Measurements from ENCODE around the gene DTWD2. TPM values are rescaled to one million over a fixed set of nuclear protein-coding genes. Genes with fewer than 3 reads are reported as not detected.
A peak's percentile ranks its signal among the peaks of the same experiment; 100 is the strongest.

DTWD2 gene, protein sequence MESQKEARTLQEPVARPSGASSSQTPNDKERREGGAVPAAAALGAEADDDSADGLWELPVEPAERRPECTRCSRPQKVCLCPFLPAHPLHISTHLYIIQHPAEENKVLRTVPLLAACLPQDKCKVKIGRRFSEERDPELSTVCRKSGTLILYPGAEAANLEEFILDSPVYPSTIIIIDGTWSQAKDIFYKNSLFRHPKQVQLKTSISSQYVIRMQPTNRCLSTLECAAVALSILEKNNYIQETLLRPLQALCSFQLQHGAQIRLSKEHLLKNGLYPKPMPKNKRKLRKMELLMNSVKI
- polyA plus RNA-seq (ENCODE audit: insufficient read length) = 14.1 TPM
- long read RNA-seq, donor 1, transcript DTWD2-203 (6 exons, 2,307 nt) = major isoform, 8 of 13 reads
- long read RNA-seq, donor 1, partial matches to known transcripts = 0 of 13 reads
- long read RNA-seq, donor 1, other reads (novel, unspliced or antisense) = 5 of 13 reads
- long read RNA-seq, donor 2, partial matches to known transcripts = 0 of 4 reads
- long read RNA-seq, donor 2, other reads (novel, unspliced or antisense) = 0 of 4 reads
- long read RNA-seq, donor 3, partial matches to known transcripts = 0 of 3 reads
- long read RNA-seq, donor 3, other reads (novel, unspliced or antisense) = 0 of 3 reads
- long read RNA-seq, donor 4 = 0 reads
- long read RNA-seq, donor 5, full-length matches to known transcripts = 5 of 5 reads
- long read RNA-seq, donor 5, partial matches to known transcripts = 0 of 5 reads
- long read RNA-seq, donor 5, other reads (novel, unspliced or antisense) = 0 of 5 reads
- long read RNA-seq, donor 6, full-length matches to known transcripts = 3 of 3 reads
- long read RNA-seq, donor 6, partial matches to known transcripts = 0 of 3 reads
- long read RNA-seq, donor 6, other reads (novel, unspliced or antisense) = 0 of 3 reads
- long read RNA-seq, donor 7, partial matches to known transcripts = 11 of 15 reads
- long read RNA-seq, donor 7, other reads (novel, unspliced or antisense) = 0 of 15 reads
- long read RNA-seq, donor 8, partial matches to known transcripts = 48 of 49 reads
- long read RNA-seq, donor 8, other reads (novel, unspliced or antisense) = 0 of 49 reads

DNA sequence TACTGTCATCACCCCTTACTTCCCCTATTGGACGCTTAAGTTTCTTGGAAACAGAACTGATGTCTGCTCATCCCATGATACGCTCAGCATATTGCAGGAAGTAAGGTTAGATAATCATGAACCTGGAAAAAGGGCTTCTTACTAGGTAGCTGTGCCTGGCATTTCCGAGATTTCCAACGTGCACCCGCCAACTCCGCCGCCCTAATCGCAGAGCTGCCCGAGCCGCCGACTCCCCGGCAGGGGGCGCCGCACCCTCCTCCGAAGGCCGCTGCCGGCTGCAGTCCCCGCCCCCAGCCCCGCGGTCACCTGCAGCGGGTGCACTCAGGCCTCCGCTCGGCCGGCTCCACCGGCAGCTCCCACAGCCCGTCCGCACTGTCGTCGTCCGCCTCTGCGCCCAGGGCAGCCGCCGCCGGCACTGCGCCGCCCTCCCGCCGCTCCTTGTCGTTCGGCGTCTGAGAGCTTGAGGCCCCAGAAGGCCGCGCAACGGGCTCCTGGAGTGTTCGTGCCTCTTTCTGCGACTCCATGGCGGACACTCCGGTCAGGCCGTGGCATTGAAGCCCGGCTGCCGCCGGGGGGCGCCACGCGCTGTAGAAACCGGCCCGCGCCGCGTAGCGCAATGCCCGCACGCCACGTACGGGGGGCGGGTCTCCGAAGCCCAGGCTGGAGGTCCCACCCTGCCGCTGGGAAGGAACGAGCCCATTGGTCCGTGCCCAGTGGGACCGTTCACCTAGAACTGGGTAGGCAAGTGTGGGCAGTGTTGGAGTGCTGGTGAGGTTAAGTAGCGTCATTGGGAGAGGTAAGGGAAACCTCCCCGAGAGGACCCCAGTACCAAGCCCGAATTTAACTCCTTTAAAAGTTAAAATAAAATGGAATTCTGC, at the start of gene DTWD2:
Gene DTWD2, minus strand, starts transcription at position 560 of the 878 bp plus-strand sequence. Its CDS starts 36 bp downstream, at position 524.
- peak; percentile 95 for DNase-seq

DNA sequence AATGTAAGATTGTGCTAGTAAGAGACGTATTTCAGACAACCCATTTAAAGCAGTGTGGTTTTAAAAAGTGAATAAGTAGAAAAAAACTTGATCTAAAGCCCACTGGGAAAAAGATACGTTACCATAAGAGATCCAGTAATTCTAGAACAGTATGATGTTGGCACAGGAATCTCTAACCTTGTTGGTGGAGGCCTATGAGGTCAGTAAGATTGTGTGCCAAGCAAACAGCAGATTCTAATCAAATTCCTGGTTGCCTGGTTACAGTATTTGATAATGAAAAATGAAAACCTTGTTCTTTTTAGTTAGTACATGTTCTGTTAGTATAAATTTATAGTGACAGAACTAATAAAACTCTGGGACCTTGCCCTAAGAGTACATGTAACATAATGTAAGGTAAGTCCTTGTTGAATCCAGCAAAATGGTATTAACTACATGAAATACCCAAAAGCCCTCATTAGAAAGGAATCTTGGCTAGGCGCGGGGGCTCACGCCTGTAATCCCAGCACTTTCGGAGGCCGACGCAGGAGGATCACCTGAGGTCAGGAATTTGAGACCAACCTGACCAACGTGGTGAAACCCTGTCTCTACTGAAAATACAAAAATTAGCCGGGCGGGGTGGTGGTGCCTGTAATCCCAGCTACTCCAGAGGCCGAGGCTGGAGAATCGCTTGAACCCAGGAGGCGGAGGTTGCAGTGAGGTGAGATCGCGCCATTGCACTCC, 49.3 kb upstream of the DTWD2 start:
- DNase-seq = no peak

DNA sequence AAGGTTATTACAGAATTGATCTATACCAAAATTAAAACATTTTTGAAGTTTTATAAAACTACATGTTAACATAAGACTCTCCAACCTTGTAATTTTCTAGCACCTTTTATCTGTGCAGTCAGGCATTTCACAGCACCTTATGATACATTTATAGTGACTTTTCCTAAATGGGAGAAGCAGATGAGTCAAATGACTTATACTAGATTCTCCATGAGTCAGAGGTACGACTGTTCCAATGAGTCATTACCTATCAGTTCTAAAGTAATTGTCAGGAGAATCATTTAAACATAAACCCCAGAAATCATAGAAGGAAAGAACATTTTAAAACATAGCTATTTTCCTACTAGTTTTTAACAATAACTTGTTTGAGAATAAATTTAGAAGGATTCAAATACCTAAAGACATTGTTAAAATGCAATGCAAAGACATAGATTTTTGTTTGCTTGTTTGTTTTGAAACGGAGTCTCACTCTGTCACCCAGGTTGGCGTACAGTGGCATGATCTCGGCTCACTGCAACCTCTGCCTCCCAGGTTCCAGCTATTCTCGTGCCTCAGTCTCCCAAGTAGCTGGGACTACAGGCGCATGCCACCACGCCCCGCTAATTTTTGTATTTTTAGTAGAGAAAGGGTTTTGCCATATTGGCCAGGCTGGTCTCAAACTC, 47.9 kb upstream of the DTWD2 start:
- DNase-seq = no peak

DNA sequence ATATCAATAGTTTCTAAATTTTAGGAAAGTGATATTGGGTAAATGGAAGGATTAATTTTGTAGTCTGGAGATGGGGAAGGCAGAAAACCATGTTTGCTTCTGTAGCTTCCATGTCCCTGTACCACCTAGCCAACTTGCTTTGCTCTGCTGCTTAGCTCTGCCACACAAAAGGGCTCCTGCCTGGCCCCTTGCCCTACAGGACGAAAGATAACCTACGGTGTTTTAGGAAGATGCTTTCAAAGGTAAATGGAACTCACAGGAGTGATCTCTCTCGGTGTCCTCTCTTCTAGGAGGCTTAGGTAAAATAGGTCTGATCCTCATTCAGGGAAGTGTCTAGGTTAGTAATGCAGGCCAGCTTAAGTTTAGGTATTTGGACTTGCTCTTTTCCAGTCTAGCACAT, 44.8 kb upstream of the DTWD2 start:
- DNase-seq = no peak

DNA sequence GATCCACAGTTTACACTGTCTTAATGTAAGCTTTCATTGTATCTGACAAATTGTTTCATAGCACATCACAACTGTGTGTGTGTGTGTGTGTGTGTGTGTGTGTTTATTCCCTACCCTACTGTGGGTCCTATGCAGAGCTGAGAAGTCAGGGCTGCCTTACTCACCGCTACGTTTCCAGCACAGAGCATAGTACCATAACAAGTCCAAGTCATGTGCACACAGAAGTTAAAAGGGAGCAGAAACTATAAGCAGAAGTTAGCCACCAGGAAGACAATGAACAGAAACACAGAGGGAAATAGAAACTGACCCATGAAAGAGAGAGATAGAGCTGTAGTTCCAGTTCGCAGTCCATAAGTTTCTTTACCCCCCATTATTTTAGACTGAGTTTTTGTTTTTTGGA, 44.3 kb upstream of the DTWD2 start:
- no peak for DNase-seq

DNA sequence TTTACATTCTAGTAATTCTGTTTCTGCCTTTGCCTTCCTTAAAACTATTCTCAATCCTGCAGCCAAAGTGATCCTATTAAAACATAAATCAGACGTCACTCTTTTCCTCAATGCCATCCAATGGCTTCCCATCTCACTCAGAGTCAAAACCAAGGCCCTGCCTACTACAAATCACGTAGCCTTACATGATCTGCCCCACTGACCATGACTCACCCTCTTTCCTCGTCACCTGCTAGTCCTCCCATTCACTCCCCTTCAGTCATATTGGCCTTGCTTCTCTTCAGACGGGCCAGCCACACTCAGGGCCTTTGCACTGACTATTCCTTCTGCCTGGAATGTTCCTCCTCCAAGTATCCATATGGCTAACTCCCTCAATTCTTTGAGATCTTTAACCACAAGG, 43.6 kb upstream of the DTWD2 start:
- no peak for DNase-seq

DNA sequence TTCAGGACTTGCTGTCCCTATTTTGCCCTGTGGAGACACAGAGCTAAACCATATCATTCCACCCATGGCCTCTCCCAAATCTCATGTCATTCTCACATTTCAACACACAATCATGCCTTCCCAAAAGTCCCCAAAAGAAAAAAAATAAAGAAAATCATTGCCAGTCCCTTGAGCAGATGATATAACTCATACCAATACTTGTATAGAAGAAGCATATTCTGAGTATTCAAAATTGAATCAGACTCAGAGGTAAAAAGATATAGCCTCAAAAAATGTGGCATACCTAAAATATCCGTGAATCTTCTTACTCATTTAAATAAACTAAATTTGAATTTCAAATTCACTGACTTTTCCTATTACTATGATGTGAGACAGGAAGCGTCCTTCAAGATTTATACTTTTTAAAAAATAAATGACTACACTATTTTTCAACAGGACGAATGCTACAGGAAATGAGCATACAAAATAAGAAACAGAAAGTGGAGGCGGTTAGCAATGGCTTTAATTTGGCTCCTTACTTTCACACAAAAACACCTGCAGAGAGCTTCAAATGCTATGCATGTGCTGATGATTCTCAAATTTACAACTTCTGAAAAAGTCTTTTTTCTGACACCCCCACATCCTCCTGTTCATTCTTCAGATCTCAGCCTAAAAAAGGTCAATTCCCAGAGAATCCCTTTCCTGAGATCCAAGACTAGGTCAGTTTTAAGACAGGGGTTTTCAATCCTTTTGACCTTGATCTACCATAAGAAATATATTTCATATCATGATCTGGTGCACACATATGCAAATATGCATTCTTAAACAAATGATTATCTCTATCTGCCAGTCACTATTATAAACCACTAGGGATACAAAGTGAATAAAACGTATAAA, 42.9 kb upstream of the DTWD2 start:
- no peak for DNase-seq

DNA sequence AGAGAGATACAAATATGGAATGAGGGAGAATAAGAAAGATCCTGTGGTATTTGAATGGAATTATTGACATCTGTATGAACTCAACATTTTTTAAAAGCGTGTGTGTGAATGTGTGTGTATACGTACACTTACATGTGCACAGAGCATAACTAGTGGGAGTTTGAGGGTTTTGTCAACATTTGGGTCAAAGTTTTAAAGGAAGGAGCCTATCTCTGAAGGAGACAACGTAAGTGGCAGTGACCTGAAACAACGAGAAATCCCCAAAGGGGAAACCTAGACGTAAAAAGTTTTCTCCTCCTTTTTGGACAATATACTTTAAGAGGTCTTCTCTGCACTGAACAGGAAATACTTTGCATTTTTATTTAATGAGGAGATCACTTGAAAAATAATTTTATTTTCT, 40.2 kb upstream of the DTWD2 start:
- DNase-seq = no peak

DNA sequence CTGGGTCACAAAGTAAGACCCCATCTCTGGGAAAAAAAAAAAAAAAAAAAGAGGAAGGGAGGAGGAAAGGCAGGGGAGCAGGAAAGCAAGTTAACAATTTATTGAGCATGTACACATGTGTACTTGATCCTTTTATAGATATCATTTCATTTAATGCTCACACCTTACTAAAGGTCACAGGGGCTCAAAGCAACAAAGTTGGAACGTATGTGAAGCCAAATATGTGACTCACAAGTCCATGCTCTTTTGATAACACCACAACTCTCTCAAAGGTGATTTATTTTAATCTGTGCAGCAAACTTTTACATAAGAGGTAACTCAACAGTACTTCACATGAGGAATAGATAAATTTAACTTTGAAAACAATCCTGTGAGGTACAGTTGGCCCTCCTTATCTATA, 34.4 kb upstream of the DTWD2 start:
- no peak for DNase-seq

DNA sequence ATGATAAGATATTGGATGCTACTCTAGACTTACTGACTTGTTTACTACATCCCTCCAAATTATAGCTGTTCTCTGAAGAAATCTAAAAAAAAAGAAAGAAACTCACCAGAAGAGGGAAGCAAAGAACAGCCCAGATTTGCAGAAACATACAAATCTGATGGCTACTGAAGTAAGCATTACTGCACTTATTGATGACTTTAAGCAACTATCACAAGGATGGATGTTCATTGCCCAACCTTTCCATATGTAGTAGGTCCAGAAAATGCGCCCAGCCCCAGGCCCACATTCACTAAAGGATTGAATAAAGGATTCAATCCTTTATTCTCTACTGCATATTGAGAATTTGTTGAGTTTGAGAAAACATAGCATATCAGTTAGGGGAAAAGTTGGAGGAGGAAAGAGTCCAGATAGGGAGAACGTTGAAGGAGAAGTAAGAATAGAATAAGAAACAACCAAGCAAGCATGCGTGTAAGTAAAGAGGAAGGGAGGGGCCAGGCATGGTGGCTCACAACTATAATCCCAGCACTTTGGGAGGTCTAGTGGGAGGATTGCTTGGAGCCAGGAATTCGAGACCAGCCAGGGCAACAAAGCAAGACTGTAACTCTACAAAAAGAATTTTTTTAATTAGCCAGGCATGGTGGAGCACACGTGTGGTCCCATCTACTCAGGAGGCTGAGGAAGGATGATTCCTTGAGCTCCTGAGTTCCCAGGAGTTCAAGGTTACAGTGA, 33.8 kb upstream of the DTWD2 start:
- peak; percentile 26 for DNase-seq

DNA sequence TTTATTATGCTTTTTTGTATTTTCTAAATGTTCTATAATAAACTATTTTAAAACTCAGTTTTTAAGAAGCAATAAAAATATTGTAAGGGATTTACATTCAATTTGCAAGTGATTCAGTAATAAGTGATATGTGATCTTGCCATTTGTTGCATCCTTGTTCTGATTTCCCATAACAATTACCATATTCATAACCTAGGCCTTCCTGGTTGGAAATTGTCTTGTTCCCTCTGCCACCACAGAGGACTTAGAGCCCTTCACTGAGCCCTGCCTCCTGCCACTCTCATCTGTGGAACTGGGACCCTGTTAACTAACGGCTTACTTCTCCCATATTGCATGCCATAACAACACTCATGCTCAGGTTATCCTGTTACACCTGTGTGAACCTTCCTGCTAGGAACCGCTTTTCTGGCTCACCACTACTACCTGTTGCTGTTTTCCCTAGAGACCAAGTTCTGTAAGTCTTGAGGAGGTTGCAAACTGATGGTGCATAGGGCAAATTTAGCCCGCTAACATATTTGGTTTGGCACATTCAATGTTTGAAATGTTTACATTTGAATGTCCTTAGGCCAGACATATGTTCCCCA, 32.9 kb upstream of the DTWD2 start:
- no peak for DNase-seq

DNA sequence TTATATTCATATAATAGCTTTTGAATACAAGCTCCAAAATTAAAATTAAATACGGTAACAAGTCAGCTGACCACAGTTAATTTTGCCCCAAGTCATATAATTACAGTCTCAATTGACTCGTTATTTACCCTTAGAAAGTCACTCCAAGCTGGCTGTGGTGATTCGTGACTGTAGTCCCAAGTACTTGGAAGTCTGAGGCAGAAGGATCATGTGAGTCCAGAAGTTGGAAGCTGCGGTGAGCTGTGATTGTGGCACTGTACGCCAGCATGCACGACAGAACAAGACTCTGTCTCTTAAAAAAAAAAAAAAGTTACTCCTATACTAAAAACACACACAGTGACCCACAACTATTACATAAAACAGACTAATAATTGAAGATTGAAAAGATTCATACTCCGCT, 31.6 kb upstream of the DTWD2 start:
- DNase-seq = no peak

DNA sequence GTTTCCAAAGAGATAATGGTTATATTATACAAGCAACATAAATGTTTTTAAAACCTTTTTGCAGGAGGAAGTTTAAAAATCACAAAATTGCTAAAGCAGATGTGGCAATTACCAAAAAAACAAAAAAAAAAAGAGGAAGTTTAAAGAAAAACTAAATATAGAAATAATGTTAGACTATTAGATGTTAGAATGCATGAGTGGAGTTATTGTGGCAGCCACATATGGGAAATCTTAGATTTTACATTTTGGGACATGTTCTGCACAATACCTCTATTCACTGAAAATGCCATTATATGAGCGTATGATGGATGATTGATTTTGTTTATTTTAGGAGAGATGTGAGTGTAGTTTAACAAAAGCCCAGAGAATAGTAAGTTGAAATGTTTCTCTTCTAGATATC, 31.2 kb upstream of the DTWD2 start:
- no peak for DNase-seq

DNA sequence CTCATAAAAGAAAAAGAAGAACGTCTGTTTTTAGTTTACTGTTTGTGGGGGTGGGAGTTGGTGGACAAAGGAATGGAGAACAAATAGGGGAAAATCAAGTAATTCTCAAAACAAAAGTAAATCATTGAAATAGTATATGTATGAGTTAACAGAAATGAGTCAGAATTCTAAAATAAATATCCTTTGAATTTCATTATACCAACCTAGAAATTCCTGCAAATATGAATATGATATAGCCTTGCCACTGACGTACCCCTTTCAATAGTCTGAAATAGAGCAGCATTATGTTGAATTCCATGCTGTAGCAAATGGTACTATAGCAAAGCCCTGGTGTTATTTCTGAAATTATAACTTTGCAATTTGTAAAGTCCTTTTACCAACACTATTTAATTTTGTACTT, 29.6 kb upstream of the DTWD2 start:
- no peak for DNase-seq

DNA sequence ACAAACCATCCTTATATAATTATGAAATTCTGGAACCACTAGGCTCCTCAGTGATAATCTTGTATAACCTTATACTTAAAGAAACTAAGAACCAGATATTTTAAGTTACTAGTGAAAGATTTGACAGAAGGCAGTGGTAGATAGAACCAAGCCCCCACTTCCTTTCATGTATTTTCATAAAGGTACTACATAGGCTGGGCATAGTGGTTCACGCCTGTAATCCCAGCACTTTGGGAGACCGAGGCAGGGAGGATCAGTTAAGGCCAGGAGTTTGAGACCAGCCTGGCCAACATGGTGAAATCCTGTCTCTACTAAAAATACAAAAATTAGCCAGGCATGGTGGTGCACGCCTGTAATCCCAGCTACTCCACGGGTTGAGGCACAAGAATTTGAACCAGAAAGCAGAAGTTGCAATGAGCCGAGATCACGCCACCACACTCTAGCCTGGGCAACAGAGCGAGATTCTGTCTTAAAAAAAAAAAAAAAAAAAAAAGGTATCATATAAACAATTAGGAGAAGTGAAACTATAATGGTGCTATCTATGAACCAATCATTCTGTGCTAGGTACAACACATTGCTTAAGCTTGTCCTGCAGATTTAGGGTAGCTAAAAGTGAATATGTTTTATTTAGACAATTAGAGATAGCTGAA, 27.9 kb upstream of the DTWD2 start:
- DNase-seq = no peak

DNA sequence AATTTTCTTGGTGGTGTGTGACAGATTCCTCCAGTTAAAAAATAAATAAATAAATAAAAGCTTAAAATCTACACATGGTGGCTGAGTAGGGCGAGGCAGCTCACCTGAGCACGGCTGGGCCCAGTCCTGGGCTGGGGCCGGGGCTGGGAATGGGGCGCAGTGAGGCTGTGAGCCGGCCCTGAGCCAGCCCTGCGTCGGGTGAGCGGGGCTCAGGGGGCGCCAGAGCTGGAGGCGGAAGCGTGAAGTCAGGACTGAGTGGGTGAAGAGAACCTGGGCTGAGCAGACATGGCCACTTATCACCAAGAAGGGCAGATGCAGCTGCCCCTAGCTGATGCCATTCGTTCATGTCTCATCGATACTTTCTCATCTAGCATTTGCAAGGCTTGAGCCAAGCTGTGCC, 22.8 kb upstream of the DTWD2 start:
- DNase-seq = no peak

DNA sequence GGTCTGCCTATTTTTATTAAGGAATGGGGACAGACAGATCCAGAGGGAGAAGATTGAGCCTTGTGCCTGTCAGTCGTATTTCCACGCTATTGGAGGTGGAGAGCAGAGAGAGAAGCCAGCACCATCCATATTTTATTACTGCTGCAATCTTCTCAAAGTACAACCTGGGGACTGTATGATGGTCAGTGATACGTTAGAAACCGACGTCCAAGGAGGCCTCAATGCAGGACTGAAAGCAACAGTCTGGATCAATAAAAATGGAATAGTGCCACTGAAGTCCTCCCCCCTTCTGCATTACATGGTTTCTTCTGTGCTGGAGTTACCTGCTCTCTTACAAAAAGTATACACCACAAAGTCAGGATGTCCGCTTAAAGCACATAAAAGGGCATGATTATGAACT, 21.9 kb upstream of the DTWD2 start:
- no peak for DNase-seq

DNA sequence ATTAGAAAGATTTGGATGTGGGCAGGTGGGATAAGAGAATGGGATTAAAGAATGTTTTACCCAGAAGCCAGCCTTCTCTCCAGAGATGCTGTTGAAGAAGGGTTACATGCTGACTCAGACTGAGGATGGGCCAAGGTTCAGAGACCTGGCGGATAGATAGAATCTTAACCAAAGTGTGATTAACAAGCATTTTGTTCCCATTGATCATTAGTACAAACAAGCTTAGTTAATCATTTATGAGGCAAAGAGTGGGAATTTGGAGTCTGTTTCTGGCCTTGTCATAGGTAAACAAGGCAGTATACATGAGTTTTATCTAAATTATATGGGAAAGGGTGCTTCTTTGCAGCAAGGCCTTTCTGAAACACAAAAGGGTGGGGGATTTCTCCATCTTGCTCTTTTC, 20.8 kb upstream of the DTWD2 start:
- no peak for DNase-seq
